Measurements from ENCODE around the gene MAST3. TPM values are rescaled to one million over a fixed set of nuclear protein-coding genes. Genes with fewer than 3 reads are reported as not detected.

Gene MAST3
- polyA plus RNA-seq, 1 of the 3 experiments (the other 2 are of a cell fraction) = 4.5 TPM

GRCh38 chr19:18155095-18156087, 57.8 kb downstream of the MAST3 start:
- Histone ChIP-seq H3K9ac (no peak overlapping the region), H3K27ac (ENCODE audit: low read depth in 2 of 2, low read length in 1 of 2) (peak overlapping the region in 1 of 2 experiments; percentile 99; a peak in 2 of 4 replicates), H4K20me1 (ENCODE audit: insufficient read depth) (peaks cover 5% of the 10 kb centered on the region; the same call in 1 of the 2 replicates), H2AFZ (ENCODE audit: low read depth) (no peak overlapping the region), H3K9me2 (no peaks in the 10 kb centered on the region), H3F3A (replicated peaks; ENCODE audit: insufficient read depth) (peaks cover 29% of the 10 kb centered on the region), H3K9me3 (no peaks in the 10 kb centered on the region), H3K4me3 (ENCODE audit: low read depth in 2 of 2, low read length in 1 of 2) (no peak overlapping the region), H3K4me1 (ENCODE audit: control insufficient read depth in 1 of 2, insufficient read depth in 2 of 2, low read depth in 1 of 2, low read length in 1 of 2) (peaks cover 17 to 50% of the 10 kb centered on the region in 2 experiments; a peak in 2 of 4 replicates), H3K27me3 (ENCODE audit: insufficient read depth) (no peaks in the 10 kb centered on the region), H3K36me3 (replicated peaks in 1 of 2; ENCODE audit: control insufficient read depth in 1 of 2, insufficient read depth in 2 of 2, low read length in 1 of 2) (peaks cover 0 to 20% of the 10 kb centered on the region in 2 experiments), H3K79me2 (ENCODE audit: insufficient read depth) (peaks cover 45% of the 10 kb centered on the region), H3K4me2 (peak overlapping the region; percentile 97; the same call in 1 of the 2 replicates)
- WGBS (ENCODE audit: low lambda C conversion rate) = 97% methylated on average over 28 of the region's 43 CpGs
- CTCF ChIA-PET = interaction anchor here (0.5 to 1.9 kb wide), 2 partner anchors 13 to 14 kb away, joined by 3 to 5 read pairs; no protein-coding TSS in a partner anchor
- POLR2A ChIA-PET = no interaction called here
- no peak for TF ChIP-seq SIN3A (IDR thresholded peaks at IDR 0.05; ENCODE audit: borderline replicate concordance, low read depth, low read length)
- TF ChIP-seq GATA2 (CRISPR knock-in tag; IDR thresholded peaks at IDR 0.05) = no peak
- TF ChIP-seq SMC3 (IDR thresholded peaks at IDR 0.05; ENCODE audit: low read depth, low read length) = no peak
- TF ChIP-seq USF2 (IDR thresholded peaks at IDR 0.05; ENCODE audit: borderline replicate concordance, low read depth, low read length) = no peak
- TF ChIP-seq TAF1 (IDR thresholded peaks at IDR 0.05; ENCODE audit: borderline replicate concordance, low read depth, low read length) = no peak
- no peak for DNase-seq

DNA sequence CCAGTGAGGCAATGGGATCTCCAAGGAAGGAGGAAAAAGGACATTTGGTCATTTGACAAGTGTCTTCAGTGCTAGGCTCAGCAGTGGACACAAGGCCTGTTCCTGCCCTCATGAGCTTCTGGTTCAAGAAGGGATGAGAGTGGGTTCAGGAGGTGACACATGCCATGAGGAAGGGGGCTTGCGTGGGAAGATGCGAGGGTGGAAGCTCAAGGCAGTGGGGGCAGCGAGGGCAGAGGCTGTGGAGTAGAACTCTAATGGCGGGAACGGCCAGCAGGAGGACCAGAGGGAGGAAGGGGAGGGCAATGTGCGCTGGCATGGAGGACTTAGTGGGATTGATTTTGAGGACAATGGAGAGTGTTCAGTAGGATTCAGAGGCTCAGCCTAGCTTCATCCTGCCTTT, 58.7 kb downstream of the MAST3 start:
- Histone ChIP-seq H3K79me2 (ENCODE audit: insufficient read depth) (peaks cover 45% of the 10 kb centered on the region), H3K9ac (no peak overlapping the region), H3K4me3 (ENCODE audit: low read depth in 2 of 2, low read length in 1 of 2) (no peak overlapping the region; a peak in 1 of 4 replicates), H3F3A (replicated peaks; ENCODE audit: insufficient read depth) (peaks cover 29% of the 10 kb centered on the region), H3K27ac (ENCODE audit: low read depth in 2 of 2, low read length in 1 of 2) (peak overlapping the region in 1 of 2 experiments; percentile 99; a peak in 2 of 4 replicates), H3K36me3 (replicated peaks in 1 of 2; ENCODE audit: control insufficient read depth in 1 of 2, insufficient read depth in 2 of 2, low read length in 1 of 2) (peaks cover 0 to 19% of the 10 kb centered on the region in 2 experiments), H3K27me3 (ENCODE audit: insufficient read depth) (no peaks in the 10 kb centered on the region), H4K20me1 (ENCODE audit: insufficient read depth) (peaks cover 5% of the 10 kb centered on the region; the same call in 1 of the 2 replicates), H3K9me2 (no peaks in the 10 kb centered on the region), H3K4me1 (ENCODE audit: control insufficient read depth in 1 of 2, insufficient read depth in 2 of 2, low read depth in 1 of 2, low read length in 1 of 2) (peaks cover 17 to 56% of the 10 kb centered on the region in 2 experiments; a peak in 2 of 4 replicates), H3K4me2 (no peak overlapping the region), H2AFZ (ENCODE audit: low read depth) (no peak overlapping the region), H3K9me3 (no peaks in the 10 kb centered on the region)
- no peak for DNase-seq
- 97% methylated on average over 6 of the region's 6 CpGs for WGBS (ENCODE audit: low lambda C conversion rate)
- ChIA-PET CTCF (interaction anchor here (1.9 kb wide), 1 partner anchor 12 kb away, joined by 5 read pairs; no protein-coding TSS in a partner anchor), POLR2A (no interaction called here)
- TF ChIP-seq MEF2A (IDR thresholded peaks at IDR 0.05; ENCODE audit: borderline replicate concordance, low read depth) (no peak), ELF1 (IDR thresholded peaks at IDR 0.05) (no peak), RFX5 (IDR thresholded peaks at IDR 0.05; ENCODE audit: low read length) (no peak), EP300 (IDR thresholded peaks at IDR 0.05; ENCODE audit: borderline replicate concordance in 1 of 2, low read depth in 1 of 2, low read length in 1 of 2) (no peak), USF1 (IDR thresholded peaks at IDR 0.05; ENCODE audit: borderline replicate concordance, low read depth) (no peak), REST (IDR thresholded peaks at IDR 0.05; ENCODE audit: low read depth, low read length) (no peak), NRF1 (IDR thresholded peaks at IDR 0.05; ENCODE audit: low read depth, low read length) (no peak), NFIC (IDR thresholded peaks at IDR 0.05; ENCODE audit: borderline replicate concordance) (no peak), POLR2AphosphoS5 (IDR thresholded peaks at IDR 0.05; ENCODE audit: low read depth, low read length) (no peak), USF2 (IDR thresholded peaks at IDR 0.05; ENCODE audit: borderline replicate concordance, low read depth, low read length) (no peak), YY1 (IDR thresholded peaks at IDR 0.05; ENCODE audit: low read depth) (no peak)
- TF ChIP-seq, protein P1, sequence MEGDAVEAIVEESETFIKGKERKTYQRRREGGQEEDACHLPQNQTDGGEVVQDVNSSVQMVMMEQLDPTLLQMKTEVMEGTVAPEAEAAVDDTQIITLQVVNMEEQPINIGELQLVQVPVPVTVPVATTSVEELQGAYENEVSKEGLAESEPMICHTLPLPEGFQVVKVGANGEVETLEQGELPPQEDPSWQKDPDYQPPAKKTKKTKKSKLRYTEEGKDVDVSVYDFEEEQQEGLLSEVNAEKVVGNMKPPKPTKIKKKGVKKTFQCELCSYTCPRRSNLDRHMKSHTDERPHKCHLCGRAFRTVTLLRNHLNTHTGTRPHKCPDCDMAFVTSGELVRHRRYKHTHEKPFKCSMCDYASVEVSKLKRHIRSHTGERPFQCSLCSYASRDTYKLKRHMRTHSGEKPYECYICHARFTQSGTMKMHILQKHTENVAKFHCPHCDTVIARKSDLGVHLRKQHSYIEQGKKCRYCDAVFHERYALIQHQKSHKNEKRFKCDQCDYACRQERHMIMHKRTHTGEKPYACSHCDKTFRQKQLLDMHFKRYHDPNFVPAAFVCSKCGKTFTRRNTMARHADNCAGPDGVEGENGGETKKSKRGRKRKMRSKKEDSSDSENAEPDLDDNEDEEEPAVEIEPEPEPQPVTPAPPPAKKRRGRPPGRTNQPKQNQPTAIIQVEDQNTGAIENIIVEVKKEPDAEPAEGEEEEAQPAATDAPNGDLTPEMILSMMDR (IDR thresholded peaks at IDR 0.05) = no peak
